Fibroblast of villous mesenchyme (primary cell): ENCODE data around the gene TEX38. TPM values are rescaled to one million over a fixed set of nuclear protein-coding genes. Genes with fewer than 3 reads are reported as not detected.
"Not testable (repeated sequence)": the region's sequence is repeated elsewhere in the genome, so short reads cannot be mapped to it uniquely, and the experiment has no call there.

Experiments
- DNase-seq: peaks from one replicate; pipeline ENCODE4 v3.0.0-alpha.2; 2010; ENCODE audit warnings: low read depth
- H3K4me3 ChIP-seq: 2 replicates; pipeline ENCODE4 v1.5.1; 2011; ENCODE audit warnings: low read depth, mild to moderate bottlenecking, low read length
- CTCF ChIP-seq: IDR thresholded peaks from 2 replicates; pipeline ENCODE4 v1.5.1; 2012; ENCODE audit warnings: low read depth, mild to moderate bottlenecking, low read length; ENCODE audit not compliant: insufficient read depth
- total RNA-seq: library from RNA; depleted of rRNA; stranded (reverse); fragments of >200 nt; gene quantifications from 2 replicates; pipeline ENCODE4 v1.2.3, GENCODE V29; 2012

TEX38 gene
- total RNA-seq, 1 donor = under 0.01 TPM

GRCh38 chr1:46714976-46715375 is 43.3 kb downstream of the TEX38 start:
- no peak for DNase-seq
- H3K4me3 ChIP-seq = no peak overlapping the region
- no peak for TF ChIP-seq CTCF

- H3K4me3 ChIP-seq = peak overlapping the region; percentile 92
- DNase-seq = no peak
- no peak for TF ChIP-seq CTCF
Observed at GRCh38 chr1:46717654-46718053, 46.0 kb downstream of the TEX38 start.

- DNase-seq = peak; percentile 19
Observed at GRCh38 chr1:46718340-46718726, 46.7 kb downstream of the TEX38 start.

GRCh38 chr1:46718727-46719622 is 47.3 kb downstream of the TEX38 start, which contains the start of gene EFCAB14:
Gene EFCAB14 (minus strand): TSS chr1:46719114. CDS start chr1:46718087, 1,027 bp downstream.
- H3K4me3 ChIP-seq = peak within 1 kb of the TSS; percentile 92
- peak; percentile 93 for DNase-seq
- TF ChIP-seq CTCF = no peak

More at GRCh38 chr1:46718340-46718726, 46.7 kb downstream of the TEX38 start:
- peak overlapping the region; percentile 92 for H3K4me3 ChIP-seq
- no peak for TF ChIP-seq CTCF

- no peak for TF ChIP-seq CTCF
- H3K4me3 ChIP-seq = peak overlapping the region; percentile 92
Observed at GRCh38 chr1:46719689-46720088, 48.0 kb downstream of the TEX38 start.

GRCh38 chr1:46720319-46720718 is 48.7 kb downstream of the TEX38 start:
- not testable (repeated sequence) for DNase-seq, H3K4me3 ChIP-seq

More at GRCh38 chr1:46719689-46720088, 48.0 kb downstream of the TEX38 start:
- peak; percentile 7 for DNase-seq

GRCh38 chr1:46721204-46721603 is 49.5 kb downstream of the TEX38 start:
- no peak overlapping the region for H3K4me3 ChIP-seq
- TF ChIP-seq CTCF = no peak
- DNase-seq = no peak
